D721Med (cell line): ENCODE measurements around the gene MYORG.

Experiments used
- DNase-seq: peaks from one replicate; pipeline ENCODE4 v3.0.0; 2011; ENCODE audit warnings: low spot score; ENCODE audit not compliant: insufficient read length
- FAIRE-seq: peaks from 2 replicates; lab custom pipeline; 2011; peaks lifted over from hg19 to GRCh38; lab: Jason Lieb, UNC
- TF ChIP-seq, protein P1 (sequence below): IDR thresholded peaks from 2 replicates; pipeline ENCODE4 v1.5.1; 2012; ENCODE audit warnings: mild to moderate bottlenecking, control low read depth; ENCODE audit not compliant: insufficient read depth; ENCODE audit errors: missing control alignments

The MYORG gene

DNA sequence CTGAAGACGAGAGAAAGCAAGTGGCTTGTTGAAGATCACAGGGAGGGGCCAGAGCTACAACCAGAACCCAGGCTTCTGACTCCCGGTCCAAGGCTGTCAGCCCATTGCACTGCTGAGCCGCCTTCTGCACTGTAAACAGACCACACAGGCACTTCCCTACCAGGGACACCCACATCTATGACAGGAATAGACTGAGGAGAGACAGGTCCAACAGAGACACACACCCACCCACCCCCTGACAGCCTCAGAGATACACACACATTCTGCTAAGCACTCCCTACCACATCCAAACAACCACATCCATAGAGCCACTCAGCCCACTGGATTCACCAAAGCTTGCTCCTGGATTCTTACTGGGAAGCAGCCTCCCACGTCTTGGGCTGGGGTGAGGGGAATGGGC, 23.0 kb upstream of the MYORG start:
- FAIRE-seq = no peak
- DNase-seq = no peak
- TF ChIP-seq, protein P1, sequence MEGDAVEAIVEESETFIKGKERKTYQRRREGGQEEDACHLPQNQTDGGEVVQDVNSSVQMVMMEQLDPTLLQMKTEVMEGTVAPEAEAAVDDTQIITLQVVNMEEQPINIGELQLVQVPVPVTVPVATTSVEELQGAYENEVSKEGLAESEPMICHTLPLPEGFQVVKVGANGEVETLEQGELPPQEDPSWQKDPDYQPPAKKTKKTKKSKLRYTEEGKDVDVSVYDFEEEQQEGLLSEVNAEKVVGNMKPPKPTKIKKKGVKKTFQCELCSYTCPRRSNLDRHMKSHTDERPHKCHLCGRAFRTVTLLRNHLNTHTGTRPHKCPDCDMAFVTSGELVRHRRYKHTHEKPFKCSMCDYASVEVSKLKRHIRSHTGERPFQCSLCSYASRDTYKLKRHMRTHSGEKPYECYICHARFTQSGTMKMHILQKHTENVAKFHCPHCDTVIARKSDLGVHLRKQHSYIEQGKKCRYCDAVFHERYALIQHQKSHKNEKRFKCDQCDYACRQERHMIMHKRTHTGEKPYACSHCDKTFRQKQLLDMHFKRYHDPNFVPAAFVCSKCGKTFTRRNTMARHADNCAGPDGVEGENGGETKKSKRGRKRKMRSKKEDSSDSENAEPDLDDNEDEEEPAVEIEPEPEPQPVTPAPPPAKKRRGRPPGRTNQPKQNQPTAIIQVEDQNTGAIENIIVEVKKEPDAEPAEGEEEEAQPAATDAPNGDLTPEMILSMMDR = no peak

DNA sequence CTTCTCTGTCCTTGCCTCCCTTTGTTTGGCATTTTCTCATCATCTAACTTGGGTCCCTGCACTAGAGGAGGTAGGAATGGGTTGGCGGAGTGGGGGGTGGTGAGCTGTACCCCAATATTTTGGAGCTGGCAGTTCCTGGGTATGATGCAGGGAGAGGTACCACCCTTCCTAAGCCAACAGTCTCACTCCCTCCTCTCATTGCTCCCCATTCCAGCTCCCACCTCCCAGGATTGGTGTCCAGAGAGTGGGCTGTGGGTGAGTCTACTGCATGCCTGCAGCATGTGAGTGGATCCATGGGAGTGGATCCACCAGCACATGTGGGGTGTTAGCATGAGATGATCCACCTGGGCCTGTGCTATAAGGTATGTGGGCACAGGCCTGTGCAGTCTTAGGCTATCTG, 22.2 kb upstream of the MYORG start:
- no peak for DNase-seq
- FAIRE-seq = no peak
- TF ChIP-seq, protein P1 = no peak

DNA sequence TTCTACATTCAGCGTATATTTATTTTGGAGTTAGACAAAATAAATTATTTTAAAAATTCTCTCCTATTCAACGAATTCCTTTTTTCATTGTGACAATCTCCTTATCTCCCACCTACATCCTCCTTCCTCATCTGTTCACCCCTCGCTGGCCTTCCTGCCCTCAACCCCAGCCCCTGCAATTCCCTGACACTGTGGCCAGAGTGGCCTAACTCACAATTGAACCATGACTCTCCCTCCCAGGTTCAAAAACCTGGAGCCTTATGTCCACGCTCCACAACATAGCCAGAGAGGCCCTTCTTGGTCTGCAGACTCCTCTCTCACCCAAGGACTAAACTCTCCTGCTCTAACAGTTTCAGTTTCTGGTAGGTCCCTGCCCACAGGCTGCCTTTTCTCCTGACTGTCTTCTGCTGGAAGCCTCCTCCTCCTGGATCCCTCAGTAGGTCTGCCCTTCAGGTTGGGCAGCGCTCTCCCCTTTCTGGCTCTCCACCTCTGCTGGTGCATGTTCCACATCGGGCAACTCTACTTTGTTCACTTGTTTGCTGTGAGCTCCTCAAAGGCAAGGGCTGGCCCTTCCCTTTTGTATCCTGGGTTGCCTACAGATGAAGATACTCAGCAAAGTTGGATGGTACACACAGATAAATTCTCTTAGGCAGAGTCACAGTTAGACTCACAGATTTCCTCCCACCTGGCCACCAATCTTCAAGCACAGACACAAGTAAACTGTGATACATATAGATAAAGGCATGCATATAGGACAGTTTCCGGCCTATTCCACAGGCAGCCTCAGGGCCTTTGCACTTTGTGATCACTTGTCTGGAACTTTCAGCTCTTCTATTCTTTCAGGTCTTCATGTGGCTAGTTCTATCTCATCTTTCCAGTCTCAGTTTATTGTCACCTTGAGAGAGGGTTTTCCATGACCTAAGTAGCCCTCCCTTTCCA, 19.8 kb upstream of the MYORG start:
- no peak for FAIRE-seq
- TF ChIP-seq, protein P1 = no peak
- DNase-seq = no peak

DNA sequence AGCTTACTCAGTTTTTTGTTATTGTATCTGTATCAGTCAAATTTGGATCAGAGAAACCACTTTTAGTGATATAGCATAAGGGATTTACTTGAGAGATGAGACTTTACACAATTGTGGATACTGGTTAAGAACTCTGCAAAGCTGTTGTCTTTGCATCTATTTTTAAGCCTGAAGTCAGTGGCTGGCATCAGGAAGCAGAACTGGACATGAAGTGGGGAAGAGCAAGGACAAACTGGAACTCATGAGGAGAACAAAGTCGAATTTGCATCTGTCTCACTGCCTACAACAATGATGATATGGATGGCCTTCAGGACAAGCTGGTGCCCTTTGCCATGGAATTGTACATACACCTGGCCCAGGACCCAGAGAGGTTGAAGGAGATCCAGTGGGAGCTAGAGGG, 15.8 kb upstream of the MYORG start:
- FAIRE-seq (no peak), DNase-seq (no peak)
- TF ChIP-seq, protein P1 = no peak

DNA sequence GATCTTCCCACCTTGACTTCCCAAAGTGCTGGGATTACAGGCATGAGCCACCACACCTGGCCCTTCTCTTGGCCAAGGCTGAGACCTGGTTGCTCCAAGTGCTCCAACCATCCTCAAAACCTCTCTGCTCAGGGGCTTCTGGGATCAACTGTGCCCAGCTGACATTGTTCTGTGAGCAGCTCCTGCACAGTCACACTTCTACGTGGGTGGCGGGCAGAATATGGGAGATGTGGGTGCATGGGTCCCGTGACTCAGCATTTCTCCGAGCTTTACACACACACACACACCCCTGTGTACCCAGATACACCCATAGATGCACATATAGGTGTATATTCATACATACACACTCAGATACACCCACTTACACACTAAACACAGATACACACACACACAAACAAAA, 10.5 kb upstream of the MYORG start:
- FAIRE-seq (no peak), DNase-seq (no peak)
- TF ChIP-seq, protein P1 = no peak

DNA sequence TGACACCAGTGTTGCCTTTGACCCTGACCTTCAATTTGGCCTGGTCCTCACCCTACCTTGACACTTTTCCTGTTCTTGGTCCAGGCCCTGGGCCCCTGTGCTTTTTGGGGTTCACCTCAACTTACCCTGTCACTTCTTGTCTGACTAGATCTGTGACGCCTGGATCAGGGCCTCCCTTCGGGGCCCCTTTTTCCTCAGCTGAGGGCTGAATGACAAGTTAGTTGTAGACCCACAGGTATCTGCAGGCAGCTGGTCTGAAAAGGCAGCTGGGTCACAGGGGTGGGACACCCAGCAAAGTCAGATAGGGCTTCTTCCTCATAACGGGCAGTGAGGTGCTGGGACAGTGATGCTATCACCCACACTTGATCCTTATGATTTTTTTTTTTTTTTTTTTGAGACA, 10.0 kb upstream of the MYORG start:
- FAIRE-seq = no peak
- DNase-seq = no peak
- TF ChIP-seq, protein P1 = no peak
